BJ (cell line): ENCODE measurements around the gene SMURF1. TPM values are rescaled to one million over a fixed set of nuclear protein-coding genes. Genes with fewer than 3 reads are reported as not detected.

Source experiments
- CTCF ChIA-PET: fragments of 350-600 bp; formaldehyde crosslinking; extraction: SDS; loops from one replicate; lab custom pipeline; 2021; ENCODE audit warnings: antibody characterized with exemption, inconsistent platforms; lab: Yijun Ruan, JAX
- POLR2A ChIA-PET: fragments of 300-600 bp; sonication (Branson Sonifier 250); formaldehyde crosslinking; extraction: SDS; loops from one replicate; lab custom pipeline; 2021; ENCODE audit warnings: antibody characterized with exemption; lab: Charles Lee
- DNase-seq: peaks from one replicate; pipeline ENCODE4 v3.0.0-alpha.2; 2011; ENCODE audit warnings: low read depth
- H3K27me3 ChIP-seq: 2 replicates; pipeline ENCODE4 v1.6.0; 2011; ENCODE audit warnings: low read length; ENCODE audit not compliant: control insufficient read depth, insufficient read depth
- H3K36me3 ChIP-seq: 2 replicates; pipeline ENCODE4 v1.5.1; 2011; ENCODE audit warnings: low read length; ENCODE audit not compliant: control insufficient read depth, insufficient read depth
- H3K4me3 ChIP-seq: 2 replicates; pipeline ENCODE4 v1.5.1; 2011; ENCODE audit warnings: low read depth, mild to moderate bottlenecking, control low read depth, low read length
- CTCF ChIP-seq: IDR thresholded peaks from 2 replicates; pipeline ENCODE4 v1.5.1; 2011; ENCODE audit warnings: low read depth, mild to moderate bottlenecking, control low read depth, inconsistent platforms, low read length, moderate library complexity; ENCODE audit not compliant: insufficient read depth
- polyA plus RNA-seq: library from polyadenylated mRNA; depleted of rRNA; stranded (reverse); fragments of >200 nt; gene quantifications from 2 replicates; pipeline ENCODE4 v1.2.3, GENCODE V29; 2011; rRNA removed

SMURF1 gene
- polyA plus RNA-seq, 1 experiment: 15.4 TPM

GRCh38 chr7:98985406-98985805, 158.5 kb downstream of the SMURF1 start:
- ChIA-PET CTCF (interaction anchor here (1.5 kb wide), 1 partner anchor 14 kb away, joined by 3 read pairs; no protein-coding TSS in a partner anchor), POLR2A (no interaction called here)
- H3K36me3 ChIP-seq: peaks cover 32% of the 10 kb centered on the region
- TF ChIP-seq CTCF: no peak
- H3K27me3 ChIP-seq: no peaks in the 10 kb centered on the region
- DNase-seq: no peak
- H3K4me3 ChIP-seq: no peak overlapping the region

- Histone ChIP-seq H3K27me3 (no peaks in the 10 kb centered on the region), H3K4me3 (no peak overlapping the region), H3K36me3 (peaks cover 27% of the 10 kb centered on the region)
- DNase-seq: no peak
- ChIA-PET CTCF (interaction anchor here (0.6 to 1.4 kb wide), 2 partner anchors 10 to 82 kb away, joined by 3 read pairs; no protein-coding TSS in a partner anchor), POLR2A (no interaction called here)
- TF ChIP-seq CTCF: no peak
Measured at GRCh38 chr7:98984126-98984525, 159.8 kb downstream of the SMURF1 start.

DNA sequence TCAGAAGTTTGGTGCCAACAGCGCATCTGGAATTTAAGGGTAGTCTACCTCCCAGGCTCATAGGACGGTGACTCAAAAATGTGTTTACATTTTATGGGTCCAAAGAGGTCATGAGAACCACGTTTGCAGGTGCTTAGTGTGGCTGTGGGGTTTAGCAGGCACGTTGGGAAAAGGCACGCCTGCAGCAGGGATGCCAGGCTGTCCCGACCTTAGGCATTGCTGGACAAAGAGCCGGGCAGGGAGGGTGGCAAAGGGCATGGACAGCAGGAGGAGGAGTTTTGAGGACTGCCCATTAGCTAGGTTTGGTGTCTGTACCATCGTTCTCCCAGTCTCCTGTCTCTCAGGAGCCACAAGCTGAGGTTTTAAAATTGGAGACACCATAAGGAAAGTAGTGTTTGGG, 161.2 kb downstream of the SMURF1 start:
- no peak for TF ChIP-seq CTCF
- Histone ChIP-seq H3K4me3 (no peak overlapping the region), H3K36me3 (peaks cover 29% of the 10 kb centered on the region), H3K27me3 (no peaks in the 10 kb centered on the region)
- CTCF ChIA-PET: no interaction called here
- no peak for DNase-seq
- POLR2A ChIA-PET: no interaction called here

DNA sequence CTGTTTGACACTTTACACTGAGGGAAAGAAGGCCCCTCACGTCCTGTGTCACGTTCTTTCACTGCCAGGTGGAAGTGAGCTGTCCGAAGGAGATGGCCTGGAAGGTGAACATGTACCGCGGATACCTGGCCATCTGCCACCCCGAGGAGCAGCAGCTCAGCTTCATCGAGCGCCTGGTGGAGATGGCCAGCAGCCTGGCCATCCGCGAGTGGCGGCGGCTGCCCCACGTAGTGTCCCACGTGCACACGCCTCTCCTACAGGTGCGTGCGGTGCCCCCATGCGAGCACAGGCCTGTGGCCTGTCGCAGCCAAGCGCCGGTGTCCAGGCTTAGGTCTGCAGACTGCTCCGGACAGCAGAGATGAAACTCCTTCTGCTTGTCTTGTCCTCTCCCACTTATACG, 162.2 kb downstream of the SMURF1 start:
- CTCF ChIA-PET: no interaction called here

GRCh38 chr7:98978672-98979071, 165.2 kb downstream of the SMURF1 start:
- H3K27me3 ChIP-seq: no peaks in the 10 kb centered on the region
- CTCF ChIA-PET: interaction anchor here (0.9 kb wide), 1 partner anchor 16 kb away, joined by 4 read pairs; no protein-coding TSS in a partner anchor
- H3K36me3 ChIP-seq: peaks cover 41% of the 10 kb centered on the region
- POLR2A ChIA-PET: no interaction called here
- TF ChIP-seq CTCF: no peak
- H3K4me3 ChIP-seq: no peak overlapping the region
- DNase-seq: no peak

More for the DNA sequence above, 162.2 kb downstream of the SMURF1 start:
- TF ChIP-seq CTCF: no peak
- Histone ChIP-seq H3K4me3 (no peak overlapping the region), H3K36me3 (peaks cover 32% of the 10 kb centered on the region), H3K27me3 (no peaks in the 10 kb centered on the region)
- POLR2A ChIA-PET: no interaction called here
- DNase-seq: no peak

Other genes with a start within 250 kb of the SMURF1 start
- gene KPNA7, start 64.0 kb upstream of the SMURF1 start, polyA plus RNA-seq: not detected in 2 replicates
- not detected in 2 replicates for gene MYH16, start 128.7 kb upstream of the SMURF1 start, polyA plus RNA-seq
- 206 and 243 TPM in 2 replicates for gene ARPC1A, start 181.8 kb upstream of the SMURF1 start, polyA plus RNA-seq
- gene ARPC1B, start 230.6 kb upstream of the SMURF1 start, polyA plus RNA-seq: 209 and 642 TPM in 2 replicates